ENCODE results near the gene STEAP3. TPM values are rescaled to one million over a fixed set of nuclear protein-coding genes. Genes with fewer than 3 reads are reported as not detected.

The STEAP3 gene
- polyA plus RNA-seq, 2 of the 4 experiments (the other 2 are of a cell fraction), result 23.5 to 30.2 TPM

- ChIA-PET CTCF (interaction anchor here (0.6 to 1.4 kb wide), 7 partner anchors 13 to 206 kb away, joined by 3 read pairs; no protein-coding TSS in a partner anchor), POLR2A (no interaction called here)
- DNase-seq (ENCODE audit: low read depth in 1 of 2, low spot score in 1 of 2) (no peak), FAIRE-seq (no peak), ATAC-seq (no peak; a peak in 2 of 6 replicates)
- no peak for TF ChIP-seq POLR2A (IDR thresholded peaks at IDR 0.05; ENCODE audit: low read length)
- TF ChIP-seq TP53 (CRISPR knock-in tag; IDR thresholded peaks at IDR 0.05), result no peak
- TF ChIP-seq CHD4 (IDR thresholded peaks at IDR 0.05; ENCODE audit: borderline replicate concordance), result no peak
- no peak for TF ChIP-seq EP300 (IDR thresholded peaks at IDR 0.05)
- no peak for TF ChIP-seq KDM1A (IDR thresholded peaks at IDR 0.05; ENCODE audit: low read depth)
- TF ChIP-seq POLR2AphosphoS2 (conservative IDR thresholded peaks at IDR 0.05; ENCODE audit: low read length), result no peak
- WGBS (ENCODE audit: missing lambda C conversion rate), result 72% methylated on average over 7 of the region's 7 CpGs
- no peak overlapping the region for H3K27ac ChIP-seq
- H3K4me3 ChIP-seq, result no peak overlapping the region
- H3K9me3 ChIP-seq, result no peaks in the 10 kb centered on the region
- H3K4me2 ChIP-seq, result no peak overlapping the region
- H3K4me1 ChIP-seq, result peaks cover 16% of the 10 kb centered on the region
Measured at GRCh38 chr2:119198240-119198840, 25.3 kb upstream of the STEAP3 start.

- no peak overlapping the region for H3K4me2 ChIP-seq
- ChIA-PET POLR2A (interaction anchor here (0.6 kb wide), 1 partner anchor 104 kb away, joined by 6 read pairs; no protein-coding TSS in a partner anchor), CTCF (interaction anchor here (0.7 to 1.7 kb wide), 5 partner anchors 8 to 89 kb away, joined by 3 to 6 read pairs (median 4); no protein-coding TSS in a partner anchor)
- TF ChIP-seq NR3C1 (IDR thresholded peaks at IDR 0.05) (no peak), EHF (CRISPR knock-in tag; IDR thresholded peaks at IDR 0.05) (no peak), JUN (IDR thresholded peaks at IDR 0.05) (no peak), EP300 (IDR thresholded peaks at IDR 0.05) (no peak), HEYL (CRISPR knock-in tag; IDR thresholded peaks at IDR 0.05) (no peak), SMC3 (IDR thresholded peaks at IDR 0.05) (no peak), HDAC2 (IDR thresholded peaks at IDR 0.05) (no peak), GATA3 (IDR thresholded peaks at IDR 0.05; ENCODE audit: borderline replicate concordance) (no peak), TP53 (CRISPR knock-in tag; IDR thresholded peaks at IDR 0.05) (no peak), HMGXB4 (CRISPR knock-in tag; IDR thresholded peaks at IDR 0.05; ENCODE audit: borderline replicate concordance) (no peak), MAZ (IDR thresholded peaks at IDR 0.05; ENCODE audit: borderline replicate concordance, low read depth, low read length) (no peak), CBX8 (IDR thresholded peaks at IDR 0.05) (no peak), NFE2L2 (conservative IDR thresholded peaks at IDR 0.05; ENCODE audit: low read length) (no peak), RNF2 (IDR thresholded peaks at IDR 0.05; ENCODE audit: borderline replicate concordance, low read depth) (no peak), USF2 (IDR thresholded peaks at IDR 0.05) (no peak), SREBF2 (IDR thresholded peaks at IDR 0.05) (no peak), RARB (CRISPR knock-in tag; IDR thresholded peaks at IDR 0.05) (no peak), ZNF302 (CRISPR knock-in tag; IDR thresholded peaks at IDR 0.05) (no peak), FOXS1 (CRISPR knock-in tag; IDR thresholded peaks at IDR 0.05) (no peak), FOSL2 (IDR thresholded peaks at IDR 0.05) (no peak), FOSL2 (CRISPR knock-in tag; IDR thresholded peaks at IDR 0.05) (no peak)
- H3K27ac ChIP-seq, result no peak overlapping the region
- WGBS (ENCODE audit: missing lambda C conversion rate), result 57% methylated on average over 5 of the region's 5 CpGs
- no peak overlapping the region for H3K4me3 ChIP-seq
- no peaks in the 10 kb centered on the region for H3K9me3 ChIP-seq
- H3K4me1 ChIP-seq, result peaks cover 7% of the 10 kb centered on the region
- no peak for ATAC-seq
- DNase-seq (ENCODE audit: low read depth in 1 of 2, low spot score in 1 of 2), result no peak
- no peak for FAIRE-seq
Measured at GRCh38 chr2:119201815-119202214, 21.8 kb upstream of the STEAP3 start.

All from A549 (cell line).